Neural cell (in vitro differentiated cells): ENCODE results near the gene CPEB1. TPM values are rescaled to one million over a fixed set of nuclear protein-coding genes. Genes with fewer than 3 reads are reported as not detected.

Experiments used
- H2AFZ ChIP-seq: fragments of 200-600, 300-800 bp; sonication (generic), shearing (Covaris generic); 2 replicates; pipeline ENCODE4 v1.6.0; 2014; ENCODE audit warnings: low read depth, mild to moderate bottlenecking, antibody characterized with exemption, low read length, moderate library complexity
- H3F3A ChIP-seq: fragments of 200-600 bp; shearing (Covaris generic); 2 replicates; pipeline ENCODE4 v1.6.1; 2016; ENCODE audit warnings: mild to moderate bottlenecking, moderate library complexity, mixed read lengths, antibody characterized with exemption, low read length; ENCODE audit not compliant: insufficient read depth, poor library complexity, severe bottlenecking
- H3K27ac ChIP-seq: fragments of 200-600, 300-800 bp; sonication (generic), shearing (Covaris generic); 2 replicates; pipeline ENCODE4 v1.5.1; 2014; ENCODE audit warnings: mild to moderate bottlenecking, low read length, moderate library complexity
- H3K27me3 ChIP-seq: fragments of 300-800, 200-600 bp; sonication (generic), shearing (Covaris generic); 2 replicates; pipeline ENCODE4 v1.6.0; 2014; ENCODE audit warnings: mild to moderate bottlenecking, low read depth, low read length, moderate library complexity; ENCODE audit not compliant: insufficient read depth
- H3K36me3 ChIP-seq: fragments of 300-800, 200-600 bp; sonication (generic), shearing (Covaris generic); 2 replicates; pipeline ENCODE4 v1.5.1; 2014; ENCODE audit warnings: mild to moderate bottlenecking, antibody characterized with exemption, low read length, moderate library complexity; ENCODE audit not compliant: insufficient read depth
- H3K4me2 ChIP-seq: fragments of 300-800, 200-600 bp; sonication (generic), shearing (Covaris generic); 2 replicates; pipeline ENCODE4 v1.6.0; 2014; ENCODE audit warnings: mild to moderate bottlenecking, low read length
- H3K4me3 ChIP-seq: fragments of 300-800, 200-600 bp; sonication (generic), shearing (Covaris generic); 2 replicates; pipeline ENCODE4 v1.5.1; 2014; ENCODE audit warnings: mild to moderate bottlenecking, low read length, moderate library complexity
- H3K79me2 ChIP-seq: fragments of 200-600 bp; shearing (Covaris generic); replicated peaks from 2 replicates; pipeline ENCODE4 v1.6.0; 2014; ENCODE audit warnings: mild to moderate bottlenecking, low read length, moderate library complexity; ENCODE audit not compliant: insufficient read depth
- H3K9ac ChIP-seq: fragments of 300-800, 200-600 bp; sonication (generic), shearing (Covaris generic); 2 replicates; pipeline ENCODE4 v1.6.1; 2016; ENCODE audit warnings: mild to moderate bottlenecking, low read length, mixed read lengths
- H3K9me2 ChIP-seq: fragments of 200-600 bp; shearing (Covaris generic); 2 replicates; pipeline ENCODE4 v1.6.1; 2016; ENCODE audit warnings: mild to moderate bottlenecking, low read length, mixed read lengths; ENCODE audit not compliant: insufficient read depth
- H3K9me3 ChIP-seq: fragments of 200-600, 300-800 bp; sonication (generic), shearing (Covaris generic); 2 replicates; pipeline ENCODE4 v1.6.1; 2016; ENCODE audit warnings: mild to moderate bottlenecking, mixed run types, low read length, moderate library complexity, mixed read lengths
- H4K20me1 ChIP-seq: fragments of 200-600 bp; shearing (Covaris generic); 2 replicates; pipeline ENCODE4 v1.6.1; 2016; ENCODE audit warnings: mild to moderate bottlenecking, mixed run types; ENCODE audit not compliant: insufficient read depth
- CTCF ChIP-seq: fragments of 450-650 bp; IDR thresholded peaks from 2 replicates; pipeline ENCODE4 v1.5.1; 2014; ENCODE audit warnings: antibody characterized with exemption, mild to moderate bottlenecking, moderate library complexity; ENCODE audit not compliant: poor library complexity, severe bottlenecking
- EP300 ChIP-seq: fragments of 450-650 bp; conservative IDR thresholded peaks from 2 replicates; pipeline ENCODE4 v1.6.1; 2014; ENCODE audit warnings: antibody characterized with exemption, mild to moderate bottlenecking, moderate library complexity; ENCODE audit not compliant: poor library complexity, severe bottlenecking
- EZH2 ChIP-seq: fragments of 200-600, 300-800 bp; shearing (Covaris generic), sonication (generic); IDR thresholded peaks from 2 replicates; pipeline ENCODE4 v1.6.1; 2014; ENCODE audit warnings: antibody characterized with exemption, low read length, borderline replicate concordance, mild to moderate bottlenecking; ENCODE audit not compliant: insufficient read depth, poor library complexity, severe bottlenecking
- MXI1 ChIP-seq: fragments of 450-650 bp; conservative IDR thresholded peaks from 2 replicates; pipeline ENCODE4 v1.6.1; 2014; ENCODE audit warnings: antibody characterized with exemption, mild to moderate bottlenecking; ENCODE audit not compliant: poor library complexity, severe bottlenecking
- POLR2AphosphoS5 ChIP-seq: IDR thresholded peaks from 2 replicates; pipeline ENCODE4 v1.6.1; 2012
- RAD21 ChIP-seq: fragments of 450-650 bp; conservative IDR thresholded peaks from 2 replicates; pipeline ENCODE4 v1.6.1; 2014; ENCODE audit warnings: antibody characterized with exemption, mild to moderate bottlenecking, moderate library complexity
- REST ChIP-seq: IDR thresholded peaks from 2 replicates; pipeline ENCODE4 v1.6.1; 2012; ENCODE audit warnings: borderline replicate concordance
- SMC3 ChIP-seq: fragments of 450-650 bp; conservative IDR thresholded peaks from 2 replicates; pipeline ENCODE4 v1.6.1; 2014; ENCODE audit warnings: antibody characterized with exemption, mild to moderate bottlenecking, moderate library complexity; ENCODE audit not compliant: poor library complexity
- TAF1 ChIP-seq: IDR thresholded peaks from 2 replicates; pipeline ENCODE4 v1.6.1; 2012; ENCODE audit warnings: low read depth
- polyA plus RNA-seq: library from polyadenylated mRNA; depleted of rRNA; stranded (reverse); fragments of >200 nt; gene quantifications from 2 replicates; pipeline ENCODE4 v1.2.3, GENCODE V29; 2014

The CPEB1 gene
- polyA plus RNA-seq, 1 donor from 2014 or later: 0.61 TPM

- Histone ChIP-seq H3K9me2 (no peaks in the 10 kb centered on the region), H3K4me3 (no peak overlapping the region), H3K9ac (no peak overlapping the region), H3K79me2 (no peaks in the 10 kb centered on the region), H3K4me2 (no peak overlapping the region), H3K36me3 (no peaks in the 10 kb centered on the region), H3F3A (no peaks in the 10 kb centered on the region), H3K9me3 (no peaks in the 10 kb centered on the region), H3K27ac (no peak overlapping the region), H2AFZ (no peak overlapping the region), H3K27me3 (no peaks in the 10 kb centered on the region), H4K20me1 (no peaks in the 10 kb centered on the region)
- TF ChIP-seq MXI1: no peak
- no peak for TF ChIP-seq CTCF
- no peak for TF ChIP-seq EP300
- TF ChIP-seq EZH2: no peak
- no peak for TF ChIP-seq REST
- no peak for TF ChIP-seq SMC3
- no peak for TF ChIP-seq TAF1
- TF ChIP-seq POLR2AphosphoS5: no peak
- no peak for TF ChIP-seq RAD21
Measured at GRCh38 chr15:82556315-82557035, 90.7 kb downstream of the CPEB1 start.

GRCh38 chr15:82554849-82555248 lies 92.3 kb downstream of the CPEB1 start:
- H2AFZ ChIP-seq: no peak overlapping the region
- H3K4me2 ChIP-seq: no peak overlapping the region
- H3K79me2 ChIP-seq: no peaks in the 10 kb centered on the region
- H3K9me3 ChIP-seq: no peaks in the 10 kb centered on the region
- no peak overlapping the region for H3K4me3 ChIP-seq
- H3K9ac ChIP-seq: no peak overlapping the region
- H3K27me3 ChIP-seq: no peaks in the 10 kb centered on the region
- no peaks in the 10 kb centered on the region for H3K36me3 ChIP-seq
- TF ChIP-seq REST (no peak), EZH2 (no peak)
- H3F3A ChIP-seq: no peaks in the 10 kb centered on the region
- H3K9me2 ChIP-seq: no peaks in the 10 kb centered on the region
- no peaks in the 10 kb centered on the region for H4K20me1 ChIP-seq
- H3K27ac ChIP-seq: no peak overlapping the region
